B cell (primary cell): ENCODE data around the gene PSMD11.

Experiments
- EZH2 ChIP-seq: IDR thresholded peaks from 2 replicates; pipeline ENCODE4 v1.6.1; 2012; ENCODE audit warnings: borderline replicate concordance, low read depth, mild to moderate bottlenecking, moderate library complexity, low read length; ENCODE audit not compliant: insufficient read depth, poor library complexity, severe bottlenecking
- TF ChIP-seq, protein P1 (sequence below): fragments of 200-600 bp; IDR thresholded peaks from one replicate; pipeline ENCODE4 v1.8.0; 2022; ENCODE audit warnings: antibody characterized with exemption, mild to moderate bottlenecking

DNA sequence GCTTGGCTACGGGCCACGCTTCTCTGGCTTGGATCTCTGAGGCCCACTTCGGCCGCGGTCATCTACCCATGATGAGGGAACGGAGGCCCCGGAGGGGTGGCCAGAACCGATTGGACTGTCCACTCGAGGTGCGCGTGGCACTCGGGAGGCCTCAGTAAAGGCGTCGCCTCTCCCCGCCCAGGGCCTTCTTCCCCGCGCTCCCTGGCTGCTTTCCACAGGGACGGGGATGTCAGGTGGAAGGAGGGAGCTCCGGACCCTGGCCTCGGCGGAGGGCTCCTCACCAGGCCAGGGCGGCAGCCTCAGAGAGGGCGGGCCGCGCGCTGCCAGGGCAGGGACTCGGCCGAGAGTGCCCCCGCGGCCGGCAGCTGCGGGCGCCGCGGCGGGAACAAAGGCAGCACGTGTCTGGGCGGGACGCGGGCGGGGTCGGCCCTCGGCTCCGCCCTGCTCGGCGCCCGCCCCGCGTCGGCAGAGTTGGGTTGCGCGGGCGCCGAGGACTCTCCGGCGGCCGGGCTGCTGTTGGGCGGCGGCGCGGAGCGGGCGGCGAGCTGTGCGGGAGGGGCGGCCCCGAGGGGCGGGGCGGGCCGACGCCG lies 41.9 kb downstream of the PSMD11 start:
- TF ChIP-seq, protein P1, sequence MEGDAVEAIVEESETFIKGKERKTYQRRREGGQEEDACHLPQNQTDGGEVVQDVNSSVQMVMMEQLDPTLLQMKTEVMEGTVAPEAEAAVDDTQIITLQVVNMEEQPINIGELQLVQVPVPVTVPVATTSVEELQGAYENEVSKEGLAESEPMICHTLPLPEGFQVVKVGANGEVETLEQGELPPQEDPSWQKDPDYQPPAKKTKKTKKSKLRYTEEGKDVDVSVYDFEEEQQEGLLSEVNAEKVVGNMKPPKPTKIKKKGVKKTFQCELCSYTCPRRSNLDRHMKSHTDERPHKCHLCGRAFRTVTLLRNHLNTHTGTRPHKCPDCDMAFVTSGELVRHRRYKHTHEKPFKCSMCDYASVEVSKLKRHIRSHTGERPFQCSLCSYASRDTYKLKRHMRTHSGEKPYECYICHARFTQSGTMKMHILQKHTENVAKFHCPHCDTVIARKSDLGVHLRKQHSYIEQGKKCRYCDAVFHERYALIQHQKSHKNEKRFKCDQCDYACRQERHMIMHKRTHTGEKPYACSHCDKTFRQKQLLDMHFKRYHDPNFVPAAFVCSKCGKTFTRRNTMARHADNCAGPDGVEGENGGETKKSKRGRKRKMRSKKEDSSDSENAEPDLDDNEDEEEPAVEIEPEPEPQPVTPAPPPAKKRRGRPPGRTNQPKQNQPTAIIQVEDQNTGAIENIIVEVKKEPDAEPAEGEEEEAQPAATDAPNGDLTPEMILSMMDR: no peak
- no peak for TF ChIP-seq EZH2
